SJSA1 (cell line): Measurements from ENCODE around the gene PHKB. TPM values are rescaled to one million over a fixed set of nuclear protein-coding genes. Genes with fewer than 3 reads are reported as not detected.
"Not testable (repeated sequence)": the region's sequence is repeated elsewhere in the genome, so short reads cannot be mapped to it uniquely, and the experiment has no call there.

Source experiments
- DNase-seq, 2 experiments: peaks; one replicate each; pipeline ENCODE4 v3.0.0-alpha.2; 2015 to 2020; ENCODE audit warnings: low spot score in 2 of 2, low read depth in 1 of 2
- H3K27ac ChIP-seq: fragments of 250-450 bp; sonication (Bioruptor Pico); 2 replicates; pipeline ENCODE4 v1.5.1; 2020; ENCODE audit warnings: mild to moderate bottlenecking, moderate library complexity
- H3K27me3 ChIP-seq: fragments of 250-450 bp; sonication (Bioruptor Pico); replicated peaks from 2 replicates; pipeline ENCODE4 v1.5.1; 2020; ENCODE audit warnings: mild to moderate bottlenecking, moderate library complexity
- H3K36me3 ChIP-seq: fragments of 250-450 bp; sonication (Bioruptor Pico); 2 replicates; pipeline ENCODE4 v1.5.1; 2020; ENCODE audit warnings: mild to moderate bottlenecking
- H3K4me1 ChIP-seq: fragments of 250-450 bp; sonication (Bioruptor Pico); replicated peaks from 2 replicates; pipeline ENCODE4 v1.6.1; 2021; ENCODE audit warnings: mild to moderate bottlenecking
- H3K4me3 ChIP-seq: fragments of 250-450 bp; sonication (Bioruptor Pico); 2 replicates; pipeline ENCODE4 v1.5.1; 2020; ENCODE audit warnings: mild to moderate bottlenecking
- H3K9me3 ChIP-seq: fragments of 250-450 bp; sonication (Bioruptor Pico); replicated peaks from 2 replicates; pipeline ENCODE4 v1.5.1; 2020; ENCODE audit warnings: mild to moderate bottlenecking
- total RNA-seq: library from RNA; depleted of rRNA; stranded (reverse); fragments of >200 nt; shearing (Covaris generic); gene quantifications from 2 replicates; pipeline ENCODE4 v1.2.3, GENCODE V29; 2014

PHKB gene
- total RNA-seq, 1 experiment from 2014 or later = 43.1 TPM

- not testable (repeated sequence) for H3K27ac ChIP-seq, H3K27me3 ChIP-seq, H3K4me3 ChIP-seq, H3K36me3 ChIP-seq, DNase-seq, H3K4me1 ChIP-seq, H3K9me3 ChIP-seq
Measured at GRCh38 chr16:47681571-47681970, 220.4 kb downstream of the PHKB start.

GRCh38 chr16:47687694-47688093 is 226.6 kb downstream of the PHKB start:
- DNase-seq = no peak
- H3K9me3 ChIP-seq = no peaks in the 10 kb centered on the region
- H3K4me3 ChIP-seq = no peak overlapping the region
- no peak overlapping the region for H3K27ac ChIP-seq
- H3K27me3 ChIP-seq = no peaks in the 10 kb centered on the region
- no peaks in the 10 kb centered on the region for H3K4me1 ChIP-seq
- peaks cover 7% of the 10 kb centered on the region; the same call in 1 of the 2 replicates for H3K36me3 ChIP-seq

GRCh38 chr16:47693226-47693625 is 232.1 kb downstream of the PHKB start:
- Histone ChIP-seq H3K27ac (no peak overlapping the region), H3K9me3 (no peaks in the 10 kb centered on the region), H3K4me1 (no peaks in the 10 kb centered on the region), H3K4me3 (no peak overlapping the region), H3K36me3 (peaks cover 21% of the 10 kb centered on the region), H3K27me3 (no peaks in the 10 kb centered on the region)
- no peak for DNase-seq

GRCh38 chr16:47694543-47694942 is 233.4 kb downstream of the PHKB start:
- Histone ChIP-seq H3K4me1 (no peaks in the 10 kb centered on the region), H3K27ac (no peak overlapping the region), H3K27me3 (no peaks in the 10 kb centered on the region), H3K36me3 (peaks cover 15% of the 10 kb centered on the region), H3K4me3 (no peak overlapping the region), H3K9me3 (no peaks in the 10 kb centered on the region)
- DNase-seq = no peak

- H3K4me3 ChIP-seq = no peak overlapping the region
- DNase-seq = no peak
- H3K4me1 ChIP-seq = no peaks in the 10 kb centered on the region
- no peak overlapping the region for H3K27ac ChIP-seq
- H3K36me3 ChIP-seq = peaks cover 15% of the 10 kb centered on the region
- no peaks in the 10 kb centered on the region for H3K9me3 ChIP-seq
- no peaks in the 10 kb centered on the region for H3K27me3 ChIP-seq
Measured at GRCh38 chr16:47695756-47696155, 234.6 kb downstream of the PHKB start.

GRCh38 chr16:47697826-47698225 is 236.7 kb downstream of the PHKB start:
- H3K4me1 ChIP-seq = no peaks in the 10 kb centered on the region
- H3K27ac ChIP-seq = no peak overlapping the region
- H3K27me3 ChIP-seq = no peaks in the 10 kb centered on the region
- H3K4me3 ChIP-seq = no peak overlapping the region
- no peak for DNase-seq
- H3K9me3 ChIP-seq = no peaks in the 10 kb centered on the region
- peaks cover 15% of the 10 kb centered on the region for H3K36me3 ChIP-seq

GRCh38 chr16:47699106-47699505 is 238.0 kb downstream of the PHKB start:
- no peaks in the 10 kb centered on the region for H3K27me3 ChIP-seq
- no peak overlapping the region for H3K27ac ChIP-seq
- no peaks in the 10 kb centered on the region for H3K4me1 ChIP-seq
- H3K9me3 ChIP-seq = no peaks in the 10 kb centered on the region
- H3K4me3 ChIP-seq = no peak overlapping the region
- no peak for DNase-seq
- peaks cover 15% of the 10 kb centered on the region for H3K36me3 ChIP-seq

GRCh38 chr16:47700857-47701587 is 239.9 kb downstream of the PHKB start:
- Histone ChIP-seq H3K36me3 (peaks cover 14% of the 10 kb centered on the region), H3K27me3 (no peaks in the 10 kb centered on the region), H3K9me3 (no peaks in the 10 kb centered on the region), H3K27ac (no peak overlapping the region), H3K4me3 (no peak overlapping the region), H3K4me1 (no peaks in the 10 kb centered on the region)
- DNase-seq = no peak

- no peak overlapping the region for H3K4me3 ChIP-seq
- no peak overlapping the region for H3K27ac ChIP-seq
- no peaks in the 10 kb centered on the region for H3K36me3 ChIP-seq
- no peak for DNase-seq
- H3K4me1 ChIP-seq = no peaks in the 10 kb centered on the region
- no peaks in the 10 kb centered on the region for H3K9me3 ChIP-seq
- H3K27me3 ChIP-seq = no peaks in the 10 kb centered on the region
Measured at GRCh38 chr16:47705266-47705665, 244.1 kb downstream of the PHKB start.

- Histone ChIP-seq H3K27me3 (no peaks in the 10 kb centered on the region), H3K27ac (peak overlapping the region; percentile 41), H3K9me3 (no peaks in the 10 kb centered on the region), H3K36me3 (no peaks in the 10 kb centered on the region), H3K4me1 (peaks cover 43% of the 10 kb centered on the region), H3K4me3 (no peak overlapping the region)
- no peak for DNase-seq
Measured at GRCh38 chr16:47711809-47712208, 250.7 kb downstream of the PHKB start.

GRCh38 chr16:47712276-47713224 is 251.4 kb downstream of the PHKB start:
- no peaks in the 10 kb centered on the region for H3K9me3 ChIP-seq
- no peaks in the 10 kb centered on the region for H3K27me3 ChIP-seq
- peak; percentile 23 to 48 for DNase-seq
- H3K4me3 ChIP-seq = no peak overlapping the region
- H3K27ac ChIP-seq = peak overlapping the region; percentile 41
- no peaks in the 10 kb centered on the region for H3K36me3 ChIP-seq
- peaks cover 43% of the 10 kb centered on the region for H3K4me1 ChIP-seq

GRCh38 chr16:47713225-47713595 is 252.1 kb downstream of the PHKB start:
- peak; percentile 85 to 87 for DNase-seq
- H3K4me1 ChIP-seq = peaks cover 43% of the 10 kb centered on the region
- H3K9me3 ChIP-seq = no peaks in the 10 kb centered on the region
- peak overlapping the region; percentile 41 for H3K27ac ChIP-seq
- H3K27me3 ChIP-seq = no peaks in the 10 kb centered on the region
- no peak overlapping the region for H3K4me3 ChIP-seq
- no peaks in the 10 kb centered on the region for H3K36me3 ChIP-seq

GRCh38 chr16:47715442-47716083 is 254.4 kb downstream of the PHKB start:
- no peak for DNase-seq
- no peak overlapping the region for H3K4me3 ChIP-seq
- no peaks in the 10 kb centered on the region for H3K27me3 ChIP-seq
- H3K36me3 ChIP-seq = no peaks in the 10 kb centered on the region
- H3K27ac ChIP-seq = no peak overlapping the region
- peaks cover 56% of the 10 kb centered on the region for H3K4me1 ChIP-seq
- no peaks in the 10 kb centered on the region for H3K9me3 ChIP-seq

- H3K36me3 ChIP-seq = no peaks in the 10 kb centered on the region
- DNase-seq = no peak
- H3K4me1 ChIP-seq = peaks cover 55% of the 10 kb centered on the region
- no peak overlapping the region for H3K4me3 ChIP-seq
- H3K9me3 ChIP-seq = no peaks in the 10 kb centered on the region
- H3K27me3 ChIP-seq = no peaks in the 10 kb centered on the region
- H3K27ac ChIP-seq = no peak overlapping the region
Measured at GRCh38 chr16:47716571-47716970, 255.4 kb downstream of the PHKB start.
